ENCODE results near the gene TNFRSF25. TPM values are rescaled to one million over a fixed set of nuclear protein-coding genes. Genes with fewer than 3 reads are reported as not detected.

TNFRSF25 gene
- total and polyA plus RNA-seq, 9 of the 15 experiments (the other 6 are each of a cell fraction or from before 2014, with no cell fraction given), result 0.24 to 0.49 TPM; not detected in 7

DNA sequence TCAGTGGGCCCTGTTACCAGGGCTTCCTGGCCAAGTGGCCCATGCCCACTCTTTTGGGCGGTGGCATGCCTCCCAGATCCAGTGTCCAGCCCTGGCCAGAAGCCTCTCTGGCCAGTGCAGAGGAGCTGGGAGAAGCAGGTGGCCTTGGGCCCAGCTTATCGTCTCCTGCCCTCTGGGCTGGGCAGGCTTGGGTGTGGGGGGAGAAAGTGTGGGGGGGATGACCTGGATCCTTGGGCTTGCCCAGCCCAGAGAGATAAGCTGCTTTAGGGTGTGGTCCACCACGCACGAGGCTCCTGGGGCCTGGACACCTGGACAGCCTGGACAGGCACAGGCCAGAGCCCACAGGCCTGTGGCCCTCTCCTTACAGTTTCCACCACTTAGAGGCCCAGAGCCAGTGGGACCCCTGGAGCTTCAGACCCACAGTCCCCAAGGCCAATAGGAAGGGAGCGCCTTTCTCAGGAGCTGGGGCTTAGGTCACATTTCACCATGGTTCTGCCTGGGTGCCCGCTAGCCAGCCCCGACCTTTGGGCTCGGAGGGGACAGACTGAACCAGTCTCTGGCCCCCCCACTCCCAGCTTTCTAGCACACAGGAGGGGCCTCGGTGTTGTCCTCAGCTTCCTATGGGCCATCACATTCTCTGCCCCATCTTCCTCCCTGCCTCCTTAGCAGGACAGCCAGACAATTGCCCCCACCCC, 39.5 kb downstream of the TNFRSF25 start (continued):
- TF ChIP-seq TFAP4 (CRISPR knock-in tag; IDR thresholded peaks at IDR 0.05; ENCODE audit: borderline replicate concordance) (peak; percentile 56; the same call in 1 of the 2 replicates), CHD4 (IDR thresholded peaks at IDR 0.05; ENCODE audit: insufficient read depth, insufficient replicate concordance, low read depth, low read length, poor library complexity, severe bottlenecking) (no peak), MTA2 (IDR thresholded peaks at IDR 0.05; ENCODE audit: low read depth) (peak; percentile 73), TEAD2 (tag; IDR thresholded peaks at IDR 0.05) (no peak), ZFX (CRISPR knock-in tag; IDR thresholded peaks at IDR 0.05) (peak; percentile 89), CC2D1A (IDR thresholded peaks at IDR 0.05) (0 out of 2 replicates have a peak, but pooled peaks have one; percentile 16), POLR3G (IDR thresholded peaks at IDR 0.05; ENCODE audit: extremely low read depth, insufficient read length, insufficient replicate concordance) (no peak), SMARCA4 (IDR thresholded peaks at IDR 0.05) (peak; percentile 26; the same call in 1 of the 2 replicates), MYC (IDR thresholded peaks at IDR 0.05; ENCODE audit: low read depth, low read length) (peak; percentile 57; the same call in 1 of the 2 replicates), MYC (CRISPR knock-in tag; IDR thresholded peaks at IDR 0.05; ENCODE audit: borderline replicate concordance, low read depth) (no peak), EP300 (IDR thresholded peaks at IDR 0.05; ENCODE audit: low read length) (peak; percentile 34; the same call in 1 of the 2 replicates), GATAD2A (IDR thresholded peaks at IDR 0.05) (peak; percentile 40; the same call in 1 of the 2 replicates), ZEB2 (IDR thresholded peaks at IDR 0.05) (peak; percentile 43; the same call in 1 of the 2 replicates), LCOR (CRISPR knock-in tag; IDR thresholded peaks at IDR 0.05) (no peak), TEAD4 (IDR thresholded peaks at IDR 0.05; ENCODE audit: low read length) (peak; percentile 74), TEAD4 (CRISPR knock-in tag; IDR thresholded peaks at IDR 0.05; ENCODE audit: borderline replicate concordance) (no peak), KLF1 (tag; IDR thresholded peaks at IDR 0.05) (peak; percentile 88), CTBP1 (IDR thresholded peaks at IDR 0.05; ENCODE audit: borderline replicate concordance) (peak; percentile 80), HMGN3 (IDR thresholded peaks at IDR 0.05; ENCODE audit: borderline replicate concordance, extremely low read depth, insufficient read length, low read depth, low read length) (peak; percentile 46), VEZF1 (CRISPR knock-in tag; IDR thresholded peaks at IDR 0.05) (peak; percentile 81), CBFA2T3 (IDR thresholded peaks at IDR 0.05) (peak; percentile 92), TCF3 (CRISPR knock-in tag; IDR thresholded peaks at IDR 0.05) (peak; percentile 88), ZNF384 (IDR thresholded peaks at IDR 0.05; ENCODE audit: low read depth, low read length) (no peak)
- TF ChIP-seq, protein P1, sequence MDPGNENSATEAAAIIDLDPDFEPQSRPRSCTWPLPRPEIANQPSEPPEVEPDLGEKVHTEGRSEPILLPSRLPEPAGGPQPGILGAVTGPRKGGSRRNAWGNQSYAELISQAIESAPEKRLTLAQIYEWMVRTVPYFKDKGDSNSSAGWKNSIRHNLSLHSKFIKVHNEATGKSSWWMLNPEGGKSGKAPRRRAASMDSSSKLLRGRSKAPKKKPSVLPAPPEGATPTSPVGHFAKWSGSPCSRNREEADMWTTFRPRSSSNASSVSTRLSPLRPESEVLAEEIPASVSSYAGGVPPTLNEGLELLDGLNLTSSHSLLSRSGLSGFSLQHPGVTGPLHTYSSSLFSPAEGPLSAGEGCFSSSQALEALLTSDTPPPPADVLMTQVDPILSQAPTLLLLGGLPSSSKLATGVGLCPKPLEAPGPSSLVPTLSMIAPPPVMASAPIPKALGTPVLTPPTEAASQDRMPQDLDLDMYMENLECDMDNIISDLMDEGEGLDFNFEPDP (CRISPR knock-in tag; IDR thresholded peaks at IDR 0.05), result no peak
- TF ChIP-seq, protein P2, sequence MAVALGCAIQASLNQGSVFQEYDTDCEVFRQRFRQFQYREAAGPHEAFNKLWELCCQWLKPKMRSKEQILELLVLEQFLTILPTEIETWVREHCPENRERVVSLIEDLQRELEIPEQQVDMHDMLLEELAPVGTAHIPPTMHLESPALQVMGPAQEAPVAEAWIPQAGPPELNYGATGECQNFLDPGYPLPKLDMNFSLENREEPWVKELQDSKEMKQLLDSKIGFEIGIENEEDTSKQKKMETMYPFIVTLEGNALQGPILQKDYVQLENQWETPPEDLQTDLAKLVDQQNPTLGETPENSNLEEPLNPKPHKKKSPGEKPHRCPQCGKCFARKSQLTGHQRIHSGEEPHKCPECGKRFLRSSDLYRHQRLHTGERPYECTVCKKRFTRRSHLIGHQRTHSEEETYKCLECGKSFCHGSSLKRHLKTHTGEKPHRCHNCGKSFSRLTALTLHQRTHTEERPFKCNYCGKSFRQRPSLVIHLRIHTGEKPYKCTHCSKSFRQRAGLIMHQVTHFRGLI (CRISPR knock-in tag; IDR thresholded peaks at IDR 0.05), result no peak
